ENCODE results near the gene MRM2.

GRCh38 chr7:2264158-2264557, 22.2 kb upstream of the MRM2 start:
- TF ChIP-seq CTCF (IDR thresholded peaks at IDR 0.05) (no peak), POLR2AphosphoS5 (IDR thresholded peaks at IDR 0.05) (no peak)

Data from stomach (tissue), 4 donors.